Measurements from ENCODE around the gene ICAM3. TPM values are rescaled to one million over a fixed set of nuclear protein-coding genes. Genes with fewer than 3 reads are reported as not detected.

ICAM3 gene, protein sequence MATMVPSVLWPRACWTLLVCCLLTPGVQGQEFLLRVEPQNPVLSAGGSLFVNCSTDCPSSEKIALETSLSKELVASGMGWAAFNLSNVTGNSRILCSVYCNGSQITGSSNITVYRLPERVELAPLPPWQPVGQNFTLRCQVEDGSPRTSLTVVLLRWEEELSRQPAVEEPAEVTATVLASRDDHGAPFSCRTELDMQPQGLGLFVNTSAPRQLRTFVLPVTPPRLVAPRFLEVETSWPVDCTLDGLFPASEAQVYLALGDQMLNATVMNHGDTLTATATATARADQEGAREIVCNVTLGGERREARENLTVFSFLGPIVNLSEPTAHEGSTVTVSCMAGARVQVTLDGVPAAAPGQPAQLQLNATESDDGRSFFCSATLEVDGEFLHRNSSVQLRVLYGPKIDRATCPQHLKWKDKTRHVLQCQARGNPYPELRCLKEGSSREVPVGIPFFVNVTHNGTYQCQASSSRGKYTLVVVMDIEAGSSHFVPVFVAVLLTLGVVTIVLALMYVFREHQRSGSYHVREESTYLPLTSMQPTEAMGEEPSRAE
- total RNA-seq: 9.8 and 12.0 TPM in 2 replicates

DNA sequence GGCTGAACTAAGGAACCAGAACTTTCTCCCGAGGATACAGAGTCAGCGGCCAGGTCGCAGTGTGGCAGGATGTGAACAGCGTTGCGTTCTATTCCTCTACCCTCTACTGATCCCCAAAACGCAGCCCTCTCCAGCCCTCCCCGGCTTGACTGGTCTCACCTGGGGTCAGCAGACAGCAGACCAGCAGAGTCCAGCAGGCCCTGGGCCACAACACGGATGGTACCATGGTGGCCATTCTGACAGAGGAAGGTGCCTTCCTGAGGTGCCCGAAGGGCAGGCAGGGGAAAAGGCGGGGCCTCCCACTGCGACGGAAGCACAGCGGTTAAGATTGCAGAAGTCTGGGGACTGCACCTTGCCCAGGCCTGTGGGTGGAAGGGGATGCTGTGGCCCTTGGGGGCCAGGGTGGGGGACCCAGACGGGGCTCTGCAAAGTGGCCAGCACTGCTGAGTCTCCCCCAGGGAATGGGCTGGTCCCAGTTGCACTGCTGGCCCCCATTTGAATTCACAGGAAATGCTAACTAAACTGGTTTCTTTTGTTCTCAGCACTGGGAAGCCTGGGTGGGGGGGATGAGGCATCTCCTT lies at the start of gene ICAM3:
ICAM3 (minus strand) TSS at position 245 of the 581 bp plus-strand sequence; CDS start at position 235, 10 bp downstream.

DNA sequence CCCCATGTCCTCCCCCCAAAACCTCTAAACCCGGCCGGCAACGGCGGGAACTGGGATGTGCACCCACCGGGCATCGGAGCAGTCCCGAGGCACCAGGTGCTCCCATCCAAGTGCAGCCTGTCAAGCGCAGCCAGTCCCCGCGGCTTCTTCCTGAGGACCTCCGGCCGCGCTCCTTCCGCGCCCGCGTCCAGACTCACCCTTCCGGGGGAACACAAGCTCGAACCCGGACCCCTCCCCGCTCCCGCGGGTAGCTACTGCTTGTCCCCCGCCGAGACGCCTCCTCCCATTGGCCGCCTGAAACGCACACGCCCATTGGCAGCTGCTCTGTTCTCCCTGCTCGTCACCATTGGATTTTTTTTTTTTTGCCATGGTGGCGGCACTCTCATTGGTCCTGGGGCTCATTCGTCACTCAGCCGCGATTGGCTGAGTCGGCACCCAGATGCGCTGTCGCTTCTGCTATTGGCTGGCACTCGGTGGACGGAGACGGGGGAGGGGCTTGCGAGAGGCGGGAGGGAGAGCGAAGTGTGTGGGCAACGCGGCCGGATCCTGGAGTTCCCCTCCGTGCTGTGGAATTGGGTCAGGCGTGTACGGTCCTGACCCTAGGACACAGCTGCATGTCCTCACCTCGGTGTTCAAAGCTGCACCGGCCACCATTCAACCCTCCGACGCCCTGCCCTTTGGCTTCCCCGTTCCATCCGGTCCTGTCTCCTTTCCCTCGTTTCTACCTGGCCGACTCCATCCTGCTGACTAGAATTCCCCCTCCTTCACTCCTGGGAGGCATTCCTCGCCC lies 41.1 kb upstream of the ICAM3 start, which contains the start of gene TYK2:
TYK2 (minus strand) TSS at position 260 of the 790 bp plus-strand sequence. CDS start 2,166 bp downstream, outside the sequence.

DNA sequence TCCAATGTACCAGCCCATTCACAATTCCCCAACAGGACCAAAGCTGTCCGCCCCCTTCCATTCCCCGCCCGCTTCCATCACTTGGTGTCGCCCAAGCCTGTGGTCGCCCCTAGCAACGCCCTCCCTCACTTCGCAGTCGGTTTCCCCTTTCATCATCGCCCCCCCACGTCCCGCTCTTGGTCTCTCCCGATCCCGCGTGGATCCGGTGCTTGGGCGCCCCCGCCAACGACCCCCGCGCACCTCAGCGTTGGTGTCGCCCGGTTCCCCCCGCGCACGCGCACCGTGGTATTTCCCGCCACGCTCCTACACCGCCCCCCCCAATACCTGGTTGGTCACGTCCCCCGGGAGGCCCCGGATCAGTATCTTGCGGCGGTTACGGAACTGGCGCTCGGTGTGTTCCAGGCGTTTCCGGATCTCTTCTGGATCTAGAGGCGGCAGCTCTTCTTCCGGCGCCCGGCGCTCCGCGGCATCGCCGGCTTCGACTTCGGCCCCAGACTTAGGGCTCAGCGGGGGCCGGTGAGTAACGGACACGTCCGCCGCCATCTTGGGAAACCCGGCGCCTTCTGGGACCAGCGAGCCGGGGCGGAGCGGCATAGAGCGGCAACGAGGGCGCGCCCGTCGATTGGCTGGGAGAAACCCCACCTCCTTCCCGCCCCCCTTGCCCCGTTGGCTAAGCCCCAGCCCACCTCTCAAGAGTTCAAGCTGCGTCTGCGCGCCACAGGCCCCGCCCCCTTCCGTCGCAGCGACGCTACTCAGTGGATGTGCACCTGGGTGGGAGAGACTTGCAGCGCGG lies 6.3 kb downstream of the ICAM3 start, which contains the start of gene RAVER1:
RAVER1 (minus strand) TSS at position 565 of the 793 bp plus-strand sequence; CDS start at position 543, 22 bp downstream.

DNA sequence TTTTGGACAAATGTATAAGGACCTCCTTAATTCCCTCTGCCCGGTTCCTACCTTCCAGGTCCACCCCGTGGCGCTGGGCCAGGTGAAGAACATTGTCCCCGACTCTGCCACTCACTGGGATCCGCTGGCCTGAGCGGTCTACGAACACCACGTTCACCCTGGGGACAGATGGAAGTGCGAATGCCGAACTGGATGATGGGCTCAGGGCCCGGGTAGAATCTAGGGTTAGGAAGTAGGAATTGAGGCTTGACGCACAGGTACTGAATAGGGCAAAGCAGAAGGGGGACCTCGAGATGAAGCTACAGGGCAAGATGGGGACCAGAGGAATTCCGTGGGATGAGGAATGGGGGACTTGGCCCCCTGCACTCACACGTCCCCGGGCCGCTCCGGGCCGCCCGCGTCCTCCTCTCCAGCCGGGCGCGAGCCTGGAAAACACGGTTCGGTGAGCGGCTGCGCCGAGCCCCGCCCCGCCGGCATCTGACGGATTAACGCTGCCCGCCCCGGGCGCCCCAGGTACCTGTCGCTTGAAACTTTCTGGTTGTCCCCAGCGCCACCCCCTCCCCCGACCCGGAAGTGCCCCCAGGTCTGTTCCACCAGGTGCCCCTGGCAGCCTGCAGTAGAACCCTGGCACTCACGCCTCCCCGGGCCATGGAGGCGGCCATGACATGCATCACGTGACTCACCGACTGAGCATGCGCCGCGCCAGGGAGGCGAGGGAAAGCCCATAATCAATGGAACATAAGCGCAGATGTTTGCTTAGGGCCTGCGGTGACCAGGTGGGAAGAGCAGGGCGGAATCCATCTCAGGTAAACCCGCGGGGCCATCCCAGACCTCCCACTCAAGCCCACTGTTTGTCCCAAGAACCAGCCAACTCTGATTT lies 23.8 kb downstream of the ICAM3 start, which contains the start of gene FDX2:
FDX2 (minus strand) TSS at position 681 of the 880 bp plus-strand sequence; CDS start at position 662, 19 bp downstream.

GRCh38 chr19:10309423-10309822 lies 30.0 kb downstream of the ICAM3 start, which contains the start of gene ZGLP1:
Gene ZGLP1 (minus strand): TSS chr19:10309815.

DNA sequence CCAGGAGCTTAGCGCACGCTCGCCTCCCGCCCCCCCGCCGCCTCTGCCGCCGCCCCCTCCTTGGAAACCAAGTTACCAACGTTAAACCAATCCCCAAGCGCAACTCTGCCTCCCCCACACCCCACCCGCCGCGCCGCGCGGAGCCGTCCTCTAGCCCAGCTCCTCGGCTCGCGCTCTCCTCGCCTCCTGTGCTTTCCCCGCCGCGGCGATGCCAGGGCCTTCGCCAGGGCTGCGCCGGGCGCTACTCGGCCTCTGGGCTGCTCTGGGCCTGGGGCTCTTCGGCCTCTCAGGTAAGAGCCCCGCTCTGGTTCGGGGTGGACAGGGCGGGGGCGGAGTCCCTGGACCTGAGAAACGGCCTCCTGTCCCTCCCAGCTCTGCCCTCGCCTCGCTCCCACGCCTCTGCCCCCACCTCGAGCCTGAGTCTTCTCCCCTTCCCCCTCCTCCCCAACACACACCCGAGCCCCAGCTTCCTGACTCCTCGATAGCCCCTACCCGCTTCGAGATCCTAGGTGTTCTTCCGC lies 49.5 kb downstream of the ICAM3 start, which contains the start of gene ICAM5:
ICAM5 (plus strand) TSS at position 117 of the 521 bp plus-strand sequence; CDS start at position 209, 92 bp downstream.

DNA sequence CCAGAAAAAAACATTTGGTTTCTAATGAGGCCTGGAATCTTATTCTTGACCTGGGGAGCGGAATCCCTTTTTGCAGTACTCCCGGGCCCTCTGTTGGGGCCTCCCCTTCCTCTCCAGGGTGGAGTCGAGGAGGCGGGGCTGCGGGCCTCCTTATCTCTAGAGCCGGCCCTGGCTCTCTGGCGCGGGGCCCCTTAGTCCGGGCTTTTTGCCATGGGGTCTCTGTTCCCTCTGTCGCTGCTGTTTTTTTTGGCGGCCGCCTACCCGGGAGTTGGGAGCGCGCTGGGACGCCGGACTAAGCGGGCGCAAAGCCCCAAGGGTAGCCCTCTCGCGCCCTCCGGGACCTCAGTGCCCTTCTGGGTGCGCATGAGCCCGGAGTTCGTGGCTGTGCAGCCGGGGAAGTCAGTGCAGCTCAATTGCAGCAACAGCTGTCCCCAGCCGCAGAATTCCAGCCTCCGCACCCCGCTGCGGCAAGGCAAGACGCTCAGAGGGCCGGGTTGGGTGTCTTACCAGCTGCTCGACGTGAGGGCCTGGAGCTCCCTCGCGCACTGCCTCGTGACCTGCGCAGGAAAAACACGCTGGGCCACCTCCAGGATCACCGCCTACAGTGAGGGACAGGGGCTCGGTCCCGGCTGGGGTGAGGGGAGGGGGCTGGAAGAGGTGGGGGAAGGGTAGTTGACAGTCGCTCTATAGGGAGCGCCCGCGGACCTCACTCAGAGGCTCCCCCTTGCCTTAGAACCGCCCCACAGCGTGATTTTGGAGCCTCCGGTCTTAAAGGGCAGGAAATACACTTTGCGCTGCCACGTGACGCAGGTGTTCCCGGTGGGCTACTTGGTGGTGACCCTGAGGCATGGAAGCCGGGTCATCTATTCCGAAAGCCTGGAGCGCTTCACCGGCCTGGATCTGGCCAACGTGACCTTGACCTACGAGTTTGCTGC lies 52.4 kb downstream of the ICAM3 start, which contains the start of gene ICAM4:
ICAM4 (plus strand) TSS at position 153 of the 935 bp plus-strand sequence; CDS start at position 211, 58 bp downstream.

Other genes starting within 250 kb of the ICAM3 start
- 0.09 and 0.16 TPM in 2 replicates for gene ANGPTL6, start 236.9 kb downstream of the ICAM3 start, total RNA-seq
- 21.9 and 22.2 TPM in 2 replicates for gene PPAN, start 233.3 kb downstream of the ICAM3 start, total RNA-seq
- gene P2RY11, start 227.9 kb downstream of the ICAM3 start, total RNA-seq: 1.9 and 3.0 TPM in 2 replicates
- 329 and 373 TPM in 2 replicates for gene EIF3G, start 219.7 kb downstream of the ICAM3 start, total RNA-seq
- gene DNMT1, start 144.7 kb downstream of the ICAM3 start, total RNA-seq: 28.7 and 29.5 TPM in 2 replicates
- gene S1PR2, start 108.3 kb downstream of the ICAM3 start, total RNA-seq: 24.4 and 56.8 TPM in 2 replicates
- 12.0 and 14.7 TPM in 2 replicates for gene MRPL4, start 87.4 kb downstream of the ICAM3 start, total RNA-seq
- gene ICAM1, start 68.5 kb downstream of the ICAM3 start, total RNA-seq: 3.8 and 5.9 TPM in 2 replicates
- 2.7 and 5.7 TPM in 2 replicates for gene ICAM4, start 52.7 kb downstream of the ICAM3 start, total RNA-seq
- gene ICAM5, start 49.7 kb downstream of the ICAM3 start, total RNA-seq: 0.69 and 1.4 TPM in 2 replicates
- gene ZGLP1, start 29.8 kb downstream of the ICAM3 start, total RNA-seq: 0.16 and 0.17 TPM in 2 replicates
- 14.2 and 20.3 TPM in 2 replicates for gene FDX2, start 23.6 kb downstream of the ICAM3 start, total RNA-seq
- gene RAVER1, start 6.1 kb downstream of the ICAM3 start, total RNA-seq: 4.1 and 5.2 TPM in 2 replicates
- gene TYK2, start 40.9 kb upstream of the ICAM3 start, total RNA-seq: 54.4 and 69.6 TPM in 2 replicates
- gene CDC37, start 63.9 kb upstream of the ICAM3 start, total RNA-seq: 209 and 212 TPM in 2 replicates
- gene PDE4A, start 80.9 kb upstream of the ICAM3 start, total RNA-seq: 2.4 and 5.3 TPM in 2 replicates
- 99.0 and 146 TPM in 2 replicates for gene KEAP1, start 163.7 kb upstream of the ICAM3 start, total RNA-seq
- gene S1PR5, start 177.8 kb upstream of the ICAM3 start, total RNA-seq: under 0.01 and 0.16 TPM in 2 replicates
- gene ATG4D, start 204.3 kb upstream of the ICAM3 start, total RNA-seq: 6.1 and 6.9 TPM in 2 replicates
- gene KRI1, start 226.4 kb upstream of the ICAM3 start, total RNA-seq: 6.9 and 7.7 TPM in 2 replicates
- 4.3 and 7.7 TPM in 2 replicates for gene CDKN2D, start 229.4 kb upstream of the ICAM3 start, total RNA-seq
- gene AP1M2, start 247.7 kb upstream of the ICAM3 start, total RNA-seq: not detected in 2 replicates

All from bronchial smooth muscle cell (primary cell).